Measurements from ENCODE around the gene DOCK4.

GRCh38 chr7:111960984-111961383 is 245.2 kb downstream of the DOCK4 start:
- TF ChIP-seq KDM1A (IDR thresholded peaks at IDR 0.05; ENCODE audit: borderline replicate concordance) (no peak), POLR2AphosphoS5 (IDR thresholded peaks at IDR 0.05; ENCODE audit: low read length) (no peak), YY1 (IDR thresholded peaks at IDR 0.05; ENCODE audit: low read depth, low read length) (no peak), TAF1 (IDR thresholded peaks at IDR 0.05; ENCODE audit: borderline replicate concordance, low read depth, low read length) (no peak), POLR2A (IDR thresholded peaks at IDR 0.05; ENCODE audit: low read depth, low read length) (no peak)
